Fibroblast of pulmonary artery (primary cell): Measurements from ENCODE around the gene VSIG10L2.

Experiments
- DNase-seq: peaks from one replicate; pipeline ENCODE4 v3.0.0-alpha.2; 2010; ENCODE audit warnings: low read depth
- H3K4me3 ChIP-seq: replicated peaks from 2 replicates; pipeline ENCODE4 v1.5.1; 2011; ENCODE audit warnings: low read depth, mild to moderate bottlenecking, control low read depth, low read length, moderate library complexity
- CTCF ChIP-seq: IDR thresholded peaks from 2 replicates; pipeline ENCODE4 v1.5.1; 2011; ENCODE audit warnings: mild to moderate bottlenecking, control low read depth, low read length, inconsistent platforms; ENCODE audit errors: missing control alignments

The VSIG10L2 gene

GRCh38 chr11:125956391-125957134, 10.7 kb downstream of the VSIG10L2 start:
- TF ChIP-seq CTCF = no peak
- H3K4me3 ChIP-seq = no peak overlapping the region
- peak; percentile 52 for DNase-seq

DNA sequence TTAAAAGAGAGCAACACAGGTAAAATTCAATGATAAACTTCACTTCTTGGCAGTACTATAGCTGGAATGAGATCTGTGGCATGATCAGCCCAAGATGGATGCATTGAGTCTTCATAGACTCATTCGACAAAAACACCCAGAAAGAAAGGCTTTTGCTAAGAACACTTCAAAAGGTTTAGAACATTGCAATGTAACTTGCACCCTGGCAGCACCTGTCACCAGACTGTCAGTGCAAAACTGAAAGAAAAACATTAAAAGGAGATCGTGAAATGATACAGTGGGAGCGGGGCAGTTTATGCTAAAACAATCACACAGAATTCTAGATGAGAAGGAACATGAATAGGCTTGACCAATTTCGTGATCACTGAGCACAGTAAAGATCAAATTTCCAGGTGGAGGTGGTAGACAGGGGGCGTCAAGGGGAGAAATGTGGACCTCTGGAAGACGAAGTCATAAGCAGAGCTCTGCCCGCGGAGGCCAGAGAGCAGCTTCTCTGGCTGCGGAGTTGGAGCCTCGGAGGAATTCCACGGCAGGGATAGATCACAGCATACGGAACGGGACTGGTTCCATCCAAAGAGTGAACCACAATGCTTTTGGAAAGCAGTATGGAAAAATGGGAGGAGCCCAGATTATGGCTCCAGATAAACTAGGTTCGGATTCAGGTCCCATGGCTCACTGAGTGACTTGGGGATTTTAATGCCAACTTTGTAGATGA, 11.9 kb downstream of the VSIG10L2 start:
- DNase-seq = no peak
- H3K4me3 ChIP-seq = no peak overlapping the region
- TF ChIP-seq CTCF = no peak

- no peak for TF ChIP-seq CTCF
- DNase-seq = no peak
- H3K4me3 ChIP-seq = no peak overlapping the region
Observed at GRCh38 chr11:125958872-125959400, 13.1 kb downstream of the VSIG10L2 start.

GRCh38 chr11:125959511-125959910, 13.7 kb downstream of the VSIG10L2 start:
- DNase-seq = no peak
- TF ChIP-seq CTCF = no peak
- H3K4me3 ChIP-seq = no peak overlapping the region

DNA sequence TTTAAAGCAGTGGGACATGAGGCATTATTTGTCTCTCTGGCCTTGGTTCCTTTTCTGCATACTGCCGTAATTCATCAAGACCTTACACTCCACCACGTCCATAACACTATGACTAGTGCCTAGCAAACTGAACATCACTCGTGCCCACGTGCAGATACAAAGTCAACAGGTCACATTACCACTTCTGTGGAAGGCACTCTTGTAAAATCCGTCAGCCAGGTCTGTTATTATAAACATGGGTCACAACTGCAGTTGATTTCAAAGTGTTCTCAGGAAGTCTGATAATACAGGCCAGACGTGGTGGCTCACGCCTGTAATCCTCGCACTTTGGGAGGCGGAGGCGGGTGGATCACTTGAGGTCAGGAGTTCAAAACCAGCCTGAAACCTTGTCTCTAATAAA, 14.1 kb downstream of the VSIG10L2 start:
- no peak overlapping the region for H3K4me3 ChIP-seq
- DNase-seq = no peak
- TF ChIP-seq CTCF = no peak

- TF ChIP-seq CTCF = no peak
- no peak for DNase-seq
- H3K4me3 ChIP-seq = no peak overlapping the region
Observed at GRCh38 chr11:125960771-125961170, 14.9 kb downstream of the VSIG10L2 start.
